DOHH2 (cell line): ENCODE data around the gene DHDDS.
"Not testable (repeated sequence)": the region's sequence is repeated elsewhere in the genome, so short reads cannot be mapped to it uniquely, and the experiment has no call there.

ENCODE experiments used
- H3F3A ChIP-seq: fragments of 200-600 bp; sonication (generic), shearing (Covaris generic); 2 replicates; pipeline ENCODE4 v1.6.0; 2016; ENCODE audit warnings: antibody characterized with exemption, mild to moderate bottlenecking; ENCODE audit not compliant: control insufficient read depth, insufficient read depth
- H3K27ac ChIP-seq: fragments of 200-600 bp; sonication (generic); 2 replicates; pipeline ENCODE4 v1.5.1; 2014; ENCODE audit warnings: low read depth, mild to moderate bottlenecking, low read length, moderate library complexity
- H3K27me3 ChIP-seq: fragments of 200-600 bp; sonication (generic); 2 replicates; pipeline ENCODE4 v1.6.1; 2014; ENCODE audit warnings: mild to moderate bottlenecking, low read length, mixed read lengths; ENCODE audit not compliant: control insufficient read depth
- H3K36me3 ChIP-seq: fragments of 200-600 bp; sonication (generic); 2 replicates; pipeline ENCODE4 v1.6.1; 2014; ENCODE audit warnings: mild to moderate bottlenecking, low read length, moderate library complexity, mixed read lengths; ENCODE audit not compliant: control insufficient read depth
- H3K4me1 ChIP-seq: fragments of 200-600 bp; sonication (generic); 2 replicates; pipeline ENCODE4 v1.6.1; 2014; ENCODE audit warnings: mild to moderate bottlenecking, low read length, mixed read lengths; ENCODE audit not compliant: control insufficient read depth
- H3K4me2 ChIP-seq: fragments of 200-600 bp; sonication (generic); 2 replicates; pipeline ENCODE4 v1.6.0; 2014; ENCODE audit warnings: mild to moderate bottlenecking, low read length, moderate library complexity
- H3K4me3 ChIP-seq: fragments of 200-600 bp; sonication (generic); 2 replicates; pipeline ENCODE4 v1.5.1; 2014; ENCODE audit warnings: mild to moderate bottlenecking, low read length, mixed read lengths
- H3K79me2 ChIP-seq: fragments of 200-600 bp; sonication (generic); 2 replicates; pipeline ENCODE4 v1.6.1; 2014; ENCODE audit warnings: mild to moderate bottlenecking, low read length, mixed read lengths; ENCODE audit not compliant: control insufficient read depth
- H3K9me2 ChIP-seq: fragments of 200-600 bp; sonication (generic); replicated peaks from 2 replicates; pipeline ENCODE4 v1.6.1; 2014; ENCODE audit warnings: mild to moderate bottlenecking, low read length, mixed read lengths; ENCODE audit not compliant: control insufficient read depth
- H3K9me3 ChIP-seq: fragments of 200-600 bp; sonication (generic); 2 replicates; pipeline ENCODE4 v1.6.1; 2014; ENCODE audit warnings: antibody characterized with exemption, low read length, mixed read lengths; ENCODE audit not compliant: control insufficient read depth, insufficient read depth
- H4K20me1 ChIP-seq: fragments of 200-600 bp; sonication (generic); 2 replicates; pipeline ENCODE4 v1.6.0; 2014; ENCODE audit warnings: low read depth, mild to moderate bottlenecking, antibody characterized with exemption, low read length, moderate library complexity; ENCODE audit not compliant: control insufficient read depth, insufficient read depth
- EZH2phosphoT487 ChIP-seq: fragments of 200-600 bp; sonication (generic); IDR thresholded peaks from 2 replicates; pipeline ENCODE4 v1.6.1; 2017; ENCODE audit warnings: borderline replicate concordance, mild to moderate bottlenecking, antibody characterized with exemption, low read length, moderate library complexity, mixed read lengths
- TF ChIP-seq, protein P1 (sequence below): fragments of 200-600 bp; sonication (generic); IDR thresholded peaks from one replicate; pipeline ENCODE4 v1.5.1; 2014; ENCODE audit warnings: antibody characterized with exemption, mild to moderate bottlenecking, low read depth, low read length; ENCODE audit not compliant: poor library complexity, severe bottlenecking

The DHDDS gene

DNA sequence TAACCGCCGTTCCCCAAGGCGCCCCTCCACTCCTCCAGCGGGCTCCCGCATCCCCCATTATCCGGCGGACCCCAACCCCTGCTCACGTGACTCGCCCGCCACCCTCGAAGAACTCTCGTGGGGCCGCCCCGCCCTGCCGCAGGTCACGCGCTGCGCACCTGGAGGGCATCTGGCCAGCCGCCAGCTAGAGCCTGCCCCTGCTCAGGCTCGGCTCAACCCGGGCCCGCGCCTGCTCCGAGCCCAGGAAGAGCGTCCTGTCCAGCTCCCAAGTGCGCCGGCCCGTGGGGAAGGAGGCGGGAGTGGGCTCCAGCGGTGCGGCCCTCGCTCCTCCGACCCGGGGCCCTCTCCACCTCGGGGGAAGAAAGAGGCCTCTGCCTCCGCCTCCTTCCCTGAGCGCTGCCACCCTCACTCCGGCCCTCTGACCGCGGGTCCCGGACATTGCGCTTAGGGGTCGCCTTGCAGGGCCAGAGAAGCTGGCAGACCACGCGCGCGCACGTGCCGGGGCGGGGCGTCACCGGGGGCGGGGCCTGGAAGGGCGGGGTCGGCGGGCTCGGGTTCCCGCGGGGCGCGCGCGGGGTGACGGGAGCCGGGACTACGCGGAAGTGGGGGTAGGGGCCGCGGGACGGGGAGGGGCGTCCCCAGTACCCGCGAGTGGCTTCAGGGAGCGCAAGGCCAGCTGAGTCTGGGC lies 68.5 kb downstream of the DHDDS start:
- no peaks in the 10 kb centered on the region for H3K9me3 ChIP-seq
- H4K20me1 ChIP-seq = no peaks in the 10 kb centered on the region
- peaks cover 26% of the 10 kb centered on the region for H3K4me1 ChIP-seq
- H3F3A ChIP-seq = no peaks in the 10 kb centered on the region; the same call in 1 of the 2 replicates
- peaks cover 4% of the 10 kb centered on the region for H3K36me3 ChIP-seq
- TF ChIP-seq EZH2phosphoT487 = no peak
- TF ChIP-seq, protein P1, sequence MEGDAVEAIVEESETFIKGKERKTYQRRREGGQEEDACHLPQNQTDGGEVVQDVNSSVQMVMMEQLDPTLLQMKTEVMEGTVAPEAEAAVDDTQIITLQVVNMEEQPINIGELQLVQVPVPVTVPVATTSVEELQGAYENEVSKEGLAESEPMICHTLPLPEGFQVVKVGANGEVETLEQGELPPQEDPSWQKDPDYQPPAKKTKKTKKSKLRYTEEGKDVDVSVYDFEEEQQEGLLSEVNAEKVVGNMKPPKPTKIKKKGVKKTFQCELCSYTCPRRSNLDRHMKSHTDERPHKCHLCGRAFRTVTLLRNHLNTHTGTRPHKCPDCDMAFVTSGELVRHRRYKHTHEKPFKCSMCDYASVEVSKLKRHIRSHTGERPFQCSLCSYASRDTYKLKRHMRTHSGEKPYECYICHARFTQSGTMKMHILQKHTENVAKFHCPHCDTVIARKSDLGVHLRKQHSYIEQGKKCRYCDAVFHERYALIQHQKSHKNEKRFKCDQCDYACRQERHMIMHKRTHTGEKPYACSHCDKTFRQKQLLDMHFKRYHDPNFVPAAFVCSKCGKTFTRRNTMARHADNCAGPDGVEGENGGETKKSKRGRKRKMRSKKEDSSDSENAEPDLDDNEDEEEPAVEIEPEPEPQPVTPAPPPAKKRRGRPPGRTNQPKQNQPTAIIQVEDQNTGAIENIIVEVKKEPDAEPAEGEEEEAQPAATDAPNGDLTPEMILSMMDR = no peak
- peaks cover 17% of the 10 kb centered on the region for H3K79me2 ChIP-seq
- peak overlapping the region; percentile 99 for H3K4me3 ChIP-seq
- peak overlapping the region; percentile 100 for H3K4me2 ChIP-seq
- no peaks in the 10 kb centered on the region for H3K27me3 ChIP-seq
- H3K9me2 ChIP-seq = no peaks in the 10 kb centered on the region
- peak overlapping the region; percentile 88 for H3K27ac ChIP-seq

DNA sequence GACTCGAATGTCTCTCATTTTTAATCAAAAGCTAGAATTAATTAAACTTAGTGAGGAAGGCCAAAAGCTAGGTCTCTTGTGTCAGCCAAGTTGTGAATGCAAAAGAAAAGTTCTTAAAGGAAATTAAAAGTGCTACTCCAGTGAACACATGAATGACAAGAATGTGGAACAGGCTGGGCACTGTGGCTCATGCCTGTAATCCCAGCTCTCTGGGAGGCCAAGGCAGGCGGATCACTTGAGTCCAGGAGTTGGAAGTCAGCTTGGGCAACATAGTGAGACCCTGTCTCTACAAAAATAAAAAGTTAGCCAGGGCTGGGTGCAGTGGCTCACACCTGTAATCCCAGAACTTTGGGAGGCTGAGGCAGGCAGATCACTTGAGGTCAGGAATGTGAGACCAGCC lies 78.6 kb downstream of the DHDDS start:
- H3K27me3 ChIP-seq, H3K36me3 ChIP-seq, H3K27ac ChIP-seq, H3K9me3 ChIP-seq, H4K20me1 ChIP-seq, H3K4me2 ChIP-seq, H3K79me2 ChIP-seq, H3K4me1 ChIP-seq, H3K4me3 ChIP-seq, H3F3A ChIP-seq, H3K9me2 ChIP-seq: not testable (repeated sequence)

DNA sequence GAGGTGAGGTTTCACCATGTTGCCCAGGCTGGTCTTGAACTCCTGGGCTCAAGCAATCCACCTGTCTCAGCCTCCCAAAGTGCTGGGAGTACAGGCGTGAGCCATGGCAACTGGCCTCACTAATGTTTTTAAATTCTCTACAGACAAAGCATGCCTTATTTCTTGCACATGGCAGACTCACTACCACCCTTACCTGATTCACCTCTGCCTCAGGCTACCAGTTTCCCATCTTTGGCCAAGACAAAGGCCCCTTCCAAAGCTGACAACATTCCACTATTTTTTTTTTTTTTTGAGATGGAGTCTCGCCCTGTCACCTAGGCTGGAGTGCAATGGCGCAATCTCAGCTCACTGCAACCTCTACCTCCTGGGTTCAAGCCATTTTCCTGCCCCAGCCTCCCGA lies 83.7 kb downstream of the DHDDS start:
- not testable (repeated sequence) for H3K36me3 ChIP-seq, H3K27ac ChIP-seq, H3K4me2 ChIP-seq, H4K20me1 ChIP-seq, H3K9me2 ChIP-seq, H3K9me3 ChIP-seq, H3K79me2 ChIP-seq, H3K4me3 ChIP-seq, H3F3A ChIP-seq, H3K4me1 ChIP-seq, H3K27me3 ChIP-seq

DNA sequence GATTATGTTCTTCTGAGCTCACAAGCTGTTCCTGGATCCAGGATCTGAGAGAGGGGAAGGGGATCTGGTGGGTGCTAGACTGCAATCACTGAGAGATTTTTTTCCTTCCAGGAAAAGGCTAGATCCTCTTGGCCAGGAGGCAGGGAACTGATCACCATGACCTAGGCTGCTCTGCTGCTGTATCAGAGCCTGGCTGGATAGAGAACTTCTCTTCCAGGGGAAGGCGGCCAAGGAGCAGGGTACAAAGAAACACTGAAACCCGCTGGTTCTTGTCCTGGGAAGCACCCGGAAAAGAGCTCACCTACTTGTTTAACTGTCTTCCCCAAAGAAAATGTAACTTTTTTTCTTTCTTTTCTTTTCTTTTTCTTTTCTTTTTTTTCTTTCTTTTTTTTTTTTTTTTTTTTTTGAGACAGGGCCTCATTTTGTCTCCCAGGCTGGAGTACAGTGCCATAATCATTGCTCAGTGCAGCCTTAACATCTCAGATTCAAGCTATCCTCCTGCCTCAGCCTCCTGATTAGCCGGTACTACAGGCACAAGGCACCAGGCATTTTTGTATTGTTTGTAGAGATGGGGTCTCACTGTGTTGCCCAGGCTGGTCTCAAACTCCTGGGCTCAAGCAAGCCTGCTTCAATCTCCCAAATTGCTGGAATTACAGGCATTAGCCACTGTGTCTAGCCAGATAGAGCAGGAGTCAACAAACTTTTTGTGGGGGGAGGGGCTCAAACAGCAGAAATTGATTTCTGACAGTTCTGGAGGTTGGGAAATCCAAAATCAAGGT lies 85.1 kb downstream of the DHDDS start:
- TF ChIP-seq, protein P1 = no peak
- TF ChIP-seq EZH2phosphoT487 = no peak
- H4K20me1 ChIP-seq = no peaks in the 10 kb centered on the region
- H3F3A ChIP-seq = no peaks in the 10 kb centered on the region
- no peaks in the 10 kb centered on the region for H3K36me3 ChIP-seq
- peaks cover 4% of the 10 kb centered on the region; the same call in 1 of the 2 replicates for H3K27me3 ChIP-seq
- no peaks in the 10 kb centered on the region for H3K4me1 ChIP-seq
- H3K4me3 ChIP-seq = no peak overlapping the region
- H3K9me3 ChIP-seq = no peaks in the 10 kb centered on the region
- no peak overlapping the region for H3K27ac ChIP-seq
- no peaks in the 10 kb centered on the region for H3K9me2 ChIP-seq
- no peak overlapping the region for H3K4me2 ChIP-seq
- no peaks in the 10 kb centered on the region for H3K79me2 ChIP-seq
